Left forelimb (tissue), 1 donor: ENCODE data around the gene CPNE5.

ENCODE experiments used
- DNase-seq: peaks from one replicate; pipeline ENCODE4 v3.0.0-alpha.2; 2018; ENCODE audit warnings: low spot score

Gene CPNE5

DNA sequence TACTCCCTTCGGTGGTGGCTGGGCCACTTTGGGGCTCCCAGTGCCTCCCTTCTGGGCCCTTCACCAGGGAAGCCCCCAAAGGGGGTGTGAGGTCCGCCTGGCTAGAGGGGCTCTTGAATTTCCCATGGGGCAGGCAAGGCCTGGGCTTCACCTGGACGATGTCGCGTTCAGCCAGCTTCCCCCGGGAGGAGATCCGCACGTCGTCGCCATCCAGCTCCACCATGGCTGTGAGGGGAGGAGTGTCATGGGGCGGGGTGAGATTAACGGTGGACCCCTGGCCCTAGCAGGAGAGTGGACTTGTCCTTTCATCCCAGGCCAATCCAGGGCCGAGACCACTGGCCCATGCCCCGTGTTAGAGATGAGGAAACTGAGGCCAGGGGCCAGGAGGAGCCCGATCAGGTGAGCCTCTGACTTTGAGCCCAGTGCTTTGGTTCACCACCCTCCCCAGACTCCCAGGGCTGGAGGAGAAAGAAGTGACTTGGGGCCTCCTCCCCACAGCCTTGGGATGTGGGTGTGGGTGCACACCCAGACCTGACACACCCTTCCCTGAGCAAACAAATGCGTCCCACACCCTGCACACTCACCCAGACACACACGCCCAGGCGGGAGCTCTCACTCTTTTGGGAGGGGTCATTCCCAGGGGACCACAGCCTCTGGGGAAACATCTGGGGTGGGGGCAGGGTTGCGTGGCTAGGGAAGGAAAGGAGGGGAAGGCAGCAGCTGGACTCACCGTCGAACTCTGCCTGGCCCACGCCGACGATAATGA is 95.5 kb downstream of the CPNE5 start:
- no peak for DNase-seq

DNA sequence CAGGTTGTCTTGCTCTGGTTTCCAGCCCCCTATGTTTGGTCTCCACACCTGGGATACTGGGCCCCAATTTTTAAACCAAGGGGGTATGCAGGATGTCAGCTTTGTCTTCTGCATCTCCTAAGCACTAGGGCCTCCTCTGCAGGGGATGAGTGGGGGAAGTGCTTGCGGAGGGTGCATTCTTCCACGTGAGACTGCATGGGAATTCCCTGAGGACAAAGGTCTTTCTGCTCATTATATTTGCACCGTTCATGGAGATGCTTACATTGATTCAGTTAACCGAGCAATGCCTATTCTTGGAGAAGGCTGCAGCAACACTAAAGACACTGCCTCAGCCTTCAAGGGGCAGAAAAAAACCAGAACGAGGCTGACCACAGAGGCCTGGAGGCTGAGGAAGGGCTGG is 96.2 kb downstream of the CPNE5 start:
- DNase-seq: no peak

DNA sequence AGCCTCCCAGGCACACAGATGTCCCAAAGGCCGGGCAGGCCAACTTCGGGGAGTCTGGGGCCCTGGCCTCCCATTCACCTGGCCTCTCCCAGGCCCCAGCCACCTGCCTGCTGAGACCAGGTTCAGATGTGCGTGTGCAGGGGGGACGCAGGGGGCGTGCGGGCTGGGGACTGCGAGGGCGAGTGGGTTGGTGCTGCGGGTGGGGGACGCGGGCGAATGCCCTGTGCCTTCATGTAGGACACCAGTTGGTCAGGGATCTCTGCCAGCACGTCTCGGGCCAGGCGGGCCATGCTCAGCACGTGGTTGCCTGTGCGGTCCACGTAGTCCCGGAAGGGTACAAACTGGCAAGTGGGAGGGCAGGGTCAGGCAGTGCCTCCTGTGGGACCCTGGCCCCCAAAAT is 97.1 kb downstream of the CPNE5 start:
- no peak for DNase-seq

DNA sequence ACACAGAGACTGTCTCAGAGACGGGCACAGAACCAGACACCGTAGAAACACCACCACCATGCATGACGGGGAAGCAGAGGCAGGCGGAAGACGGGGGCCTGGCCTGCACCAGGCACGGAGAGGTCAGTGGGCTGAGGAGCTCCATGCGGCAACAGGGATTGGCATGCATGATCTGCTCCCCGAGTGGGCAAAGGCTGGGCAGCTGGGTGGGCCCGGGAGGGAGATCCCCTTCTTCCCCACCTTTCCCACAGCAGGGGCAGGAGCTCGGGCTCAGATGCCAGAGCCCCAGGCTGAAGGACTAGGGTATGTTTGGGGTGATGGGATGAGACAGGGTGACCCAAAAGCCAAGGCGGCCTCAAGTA is 98.4 kb downstream of the CPNE5 start:
- DNase-seq: no peak

DNA sequence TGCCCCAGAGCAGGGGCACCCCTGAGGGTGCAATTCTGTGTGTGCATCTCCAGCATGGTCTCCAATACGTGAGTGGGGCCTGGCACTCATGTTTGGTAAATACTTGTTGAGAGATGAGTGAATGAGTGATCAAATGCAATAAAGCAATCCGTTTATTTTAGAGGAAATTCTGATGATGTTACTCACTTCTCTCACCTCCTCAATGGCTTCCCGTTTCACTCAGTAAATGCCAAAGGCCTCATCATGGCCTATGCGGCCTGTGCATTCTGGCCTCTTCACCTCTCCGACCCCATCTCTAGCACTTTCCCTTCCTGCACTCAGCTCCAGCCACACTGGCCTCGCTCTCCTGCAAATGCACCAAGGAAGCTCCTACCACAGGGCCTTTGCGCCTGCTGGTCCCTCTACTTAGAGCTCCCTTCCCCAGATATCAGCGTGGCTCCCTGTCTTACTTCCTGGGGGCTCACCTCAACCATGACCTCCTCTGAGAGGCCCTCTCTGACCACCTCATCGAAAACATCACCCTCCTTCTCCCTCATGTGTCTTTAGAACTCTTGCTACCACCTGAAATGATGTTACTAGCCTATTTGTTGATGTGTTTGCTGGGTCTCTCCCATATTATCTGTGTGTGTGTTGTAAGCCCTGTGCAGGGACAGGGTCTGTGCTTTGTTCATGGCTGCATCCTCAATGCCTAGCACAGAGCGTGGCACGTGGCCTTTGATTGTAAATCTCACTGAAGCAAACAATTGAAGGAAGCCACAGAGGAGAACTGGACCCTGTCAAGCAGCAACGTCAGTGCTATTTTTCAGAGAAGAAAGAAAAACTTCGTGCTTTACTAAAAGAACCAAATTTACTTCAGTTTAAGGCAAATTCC is 99.1 kb downstream of the CPNE5 start:
- DNase-seq: no peak

DNA sequence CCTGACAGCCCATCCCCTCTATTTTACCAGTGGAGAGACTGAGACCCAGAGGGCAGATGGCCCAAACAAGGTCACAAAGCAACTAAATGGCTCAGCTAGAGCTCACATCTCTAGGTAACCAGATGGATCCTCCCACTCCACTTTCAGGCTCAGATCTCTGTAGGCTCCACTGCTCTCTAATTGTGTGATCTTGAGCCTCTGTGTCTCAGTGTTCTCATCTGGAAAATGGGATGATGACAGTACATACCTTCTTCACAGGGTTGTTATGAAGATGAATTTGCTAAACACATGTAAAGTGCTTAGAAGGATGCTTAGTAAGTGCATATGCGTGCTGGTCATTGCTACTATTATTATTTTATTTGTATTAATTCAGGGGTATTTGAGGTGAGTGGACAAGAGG is 101.1 kb downstream of the CPNE5 start:
- DNase-seq: no peak

DNA sequence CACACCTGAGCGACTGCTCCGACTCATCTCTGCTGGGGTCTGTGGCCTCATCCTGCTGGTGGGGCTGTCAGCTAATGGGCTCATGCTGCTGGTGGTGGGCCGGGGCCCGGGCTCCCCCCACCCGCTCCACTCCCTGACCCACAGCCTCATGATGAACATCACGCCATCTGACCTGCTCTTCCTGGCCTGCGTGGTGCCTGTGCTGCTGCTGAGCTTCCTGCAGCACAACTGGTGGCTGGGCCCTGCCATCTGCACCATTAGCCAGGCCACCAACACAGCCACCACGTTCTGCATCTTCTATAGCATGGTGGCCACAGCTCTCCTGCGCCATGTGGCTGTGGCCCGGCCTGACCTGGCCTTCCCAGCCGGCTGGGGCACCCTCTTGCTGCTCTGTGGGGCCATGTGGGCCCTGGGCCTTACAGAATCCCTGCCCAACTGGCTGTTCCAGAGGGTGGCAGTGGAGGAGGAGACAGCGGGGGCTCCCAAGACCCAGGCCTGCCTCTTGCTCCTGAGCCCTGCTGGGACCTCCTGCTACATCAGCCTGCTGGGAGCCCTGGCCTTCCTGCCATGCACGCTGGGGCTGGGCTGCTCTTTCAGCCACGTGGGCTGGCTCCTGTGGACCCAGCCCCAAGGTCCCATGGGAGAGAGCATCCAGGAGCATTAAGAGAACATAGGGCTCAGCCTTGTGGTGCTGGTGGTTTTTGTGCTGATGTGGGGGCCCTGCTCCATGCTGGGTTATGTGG is 102.0 kb downstream of the CPNE5 start:
- DNase-seq: no peak

DNA sequence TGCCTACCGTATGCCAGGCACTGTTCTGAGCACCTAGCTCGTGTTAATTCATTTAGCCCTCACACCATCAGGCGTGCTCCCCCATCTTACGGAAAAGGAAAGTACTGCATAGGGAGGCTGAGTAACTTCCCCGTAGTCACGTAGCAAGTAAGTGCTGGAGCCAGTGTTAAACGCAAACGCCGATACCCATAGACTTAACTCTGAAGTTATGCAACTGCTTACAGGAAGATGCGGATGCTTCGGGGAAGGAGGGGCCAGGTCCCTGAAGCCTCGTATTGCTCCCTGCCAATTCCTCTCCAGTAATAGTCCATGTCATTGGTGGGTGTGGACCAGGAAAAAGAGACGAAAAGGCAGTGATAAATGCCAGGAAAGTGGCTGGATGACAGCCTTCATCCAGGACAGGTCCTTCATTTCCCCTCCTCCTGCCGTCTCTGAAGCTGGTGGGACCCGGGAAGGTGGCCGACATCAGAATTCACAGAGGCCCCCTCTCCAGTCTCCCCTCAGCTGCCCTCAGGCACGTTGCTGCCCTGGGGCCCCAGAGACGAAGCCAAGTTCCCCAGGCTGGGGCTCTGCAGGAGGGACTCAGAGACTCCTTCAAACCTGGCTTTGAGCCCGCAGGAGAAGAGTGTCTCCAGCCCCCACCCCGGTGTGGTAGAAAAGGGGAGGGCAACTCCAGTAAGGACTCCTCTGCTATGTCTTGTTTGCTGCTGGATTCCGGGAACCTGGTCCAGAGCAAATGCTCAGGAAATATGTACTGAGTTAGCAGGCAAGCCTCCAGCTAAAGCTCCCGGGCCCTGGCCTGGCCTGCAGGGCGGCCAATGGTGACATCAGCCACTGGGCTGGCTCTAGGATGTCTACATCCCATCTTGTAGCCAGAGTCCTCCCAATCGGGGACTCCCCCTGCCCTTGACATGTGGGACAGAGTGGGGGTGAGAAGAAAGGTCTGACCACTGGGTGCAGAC is 103.9 kb downstream of the CPNE5 start:
- DNase-seq: peak; percentile 89

DNA sequence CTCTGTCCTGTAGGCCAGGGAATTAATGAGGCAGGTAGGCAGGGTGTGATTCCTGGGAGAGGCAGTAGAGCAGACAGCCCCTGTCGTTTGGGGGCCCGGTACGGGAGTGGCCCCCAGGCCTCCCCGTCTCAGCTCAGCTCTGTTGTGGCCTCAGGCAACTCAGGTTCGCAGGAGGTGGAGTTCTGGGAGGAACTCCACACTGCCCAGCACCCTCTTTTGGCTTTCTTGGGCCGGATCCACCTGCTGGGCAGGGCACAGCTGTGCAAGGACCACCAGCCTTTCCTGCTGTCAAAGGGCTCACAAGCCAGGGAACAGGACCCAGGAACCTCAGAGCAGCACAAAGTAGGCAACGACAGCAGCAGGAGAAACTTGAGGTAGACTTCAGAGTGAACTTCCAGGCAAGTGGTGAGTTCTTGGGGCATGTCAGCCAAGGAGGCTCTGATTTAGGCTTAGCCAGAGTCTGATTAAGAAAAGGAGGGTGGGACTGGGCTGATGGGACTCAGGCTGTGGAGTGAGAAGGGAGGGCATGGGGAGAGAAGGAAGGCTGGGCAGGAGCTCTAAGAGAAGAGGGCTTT is 104.7 kb downstream of the CPNE5 start:
- DNase-seq: no peak

DNA sequence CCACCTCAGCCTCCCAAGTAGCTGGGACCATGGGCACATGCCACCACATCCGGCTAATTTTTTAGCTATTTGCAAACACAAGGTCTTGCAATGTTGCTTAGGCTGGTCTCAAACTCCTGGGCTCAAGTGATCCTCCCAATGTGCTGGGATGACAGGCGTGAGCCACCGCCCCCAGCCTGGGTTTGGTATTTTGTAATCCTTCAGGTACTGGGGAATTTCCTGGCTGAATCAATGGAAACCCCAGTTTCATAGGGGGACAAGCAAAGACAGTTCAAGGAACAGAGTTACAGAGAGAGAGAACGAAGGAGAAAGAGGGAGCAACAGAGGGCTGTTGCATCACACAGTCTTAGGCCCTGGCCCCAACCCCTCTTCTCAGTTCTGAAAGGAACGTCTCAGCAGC is 105.9 kb downstream of the CPNE5 start:
- no peak for DNase-seq

DNA sequence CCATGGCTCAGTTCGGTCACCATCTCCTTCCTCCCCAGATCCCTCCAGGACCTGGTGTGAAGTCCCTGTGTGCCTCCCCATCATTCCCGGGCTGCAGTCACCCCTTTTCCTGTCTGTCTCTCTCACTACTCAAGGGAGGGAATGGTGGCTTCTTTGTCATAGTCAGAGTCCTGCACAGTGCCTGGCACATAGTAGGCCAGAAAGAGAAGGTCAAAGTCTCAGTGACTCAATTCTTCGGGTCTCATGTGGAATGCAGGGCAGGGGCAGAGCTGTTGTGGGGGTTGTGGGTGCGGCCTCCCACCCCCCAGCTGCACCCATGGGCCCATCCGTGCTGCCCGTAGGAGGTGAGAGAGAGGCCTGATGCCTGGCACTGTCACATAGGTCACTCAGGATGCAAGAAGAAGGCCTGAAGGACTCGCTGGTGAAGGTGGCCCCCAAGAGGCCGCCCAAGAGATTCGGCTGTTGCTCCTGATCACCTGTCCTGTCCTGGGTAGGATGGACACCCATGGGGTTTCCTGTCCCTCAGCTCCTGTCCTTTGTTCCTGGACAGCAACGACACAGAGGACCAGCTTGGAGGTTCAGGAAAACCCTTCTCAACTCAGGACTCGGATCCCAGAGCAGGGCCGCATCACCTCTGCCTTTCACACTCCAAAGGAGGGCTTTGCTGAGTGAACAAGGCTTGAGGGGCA is 107.5 kb downstream of the CPNE5 start:
- no peak for DNase-seq

DNA sequence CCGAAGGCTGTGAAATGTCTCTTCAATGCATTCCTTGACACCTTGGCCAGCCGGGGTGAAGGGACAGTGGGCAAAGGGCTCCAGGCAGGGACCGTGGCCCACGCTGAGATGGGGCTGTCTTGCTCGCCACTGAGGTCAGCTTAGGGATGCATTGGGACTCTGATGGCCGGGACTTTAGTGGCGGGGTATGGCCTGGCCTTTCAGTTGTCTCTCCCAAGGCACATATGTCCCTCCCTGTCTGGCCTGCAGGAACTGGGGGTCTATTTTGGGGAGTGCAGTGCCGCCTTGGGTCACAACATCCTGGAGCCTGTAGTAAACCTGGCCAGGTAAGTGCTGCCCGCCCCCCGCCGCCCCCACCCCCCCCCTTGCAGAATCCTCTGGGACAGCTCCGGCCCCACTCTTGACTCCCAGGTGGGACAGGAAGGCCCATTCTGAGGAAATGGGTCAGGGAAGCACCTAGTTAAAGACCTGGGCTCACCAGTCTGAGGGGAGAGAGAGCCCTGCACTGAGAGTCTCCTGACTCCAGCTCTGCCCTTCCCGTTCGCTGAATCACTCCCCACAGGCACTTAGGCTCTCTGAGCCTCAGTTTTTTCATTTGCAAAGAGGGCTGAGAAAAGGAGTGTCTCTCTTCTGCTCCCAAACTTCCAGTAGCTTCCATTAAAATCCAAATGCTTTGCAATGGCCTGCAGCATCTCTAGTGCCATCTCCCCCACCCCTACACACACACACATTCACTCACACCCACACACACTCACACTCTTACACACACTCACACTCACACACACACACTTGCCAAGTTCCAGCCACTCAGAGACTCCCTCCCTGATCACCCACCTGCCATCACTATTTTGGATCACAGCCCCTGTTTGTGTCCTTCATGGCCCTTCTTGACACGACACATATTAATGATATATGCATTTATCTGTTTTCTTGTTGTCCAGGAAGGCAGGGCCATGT is 108.5 kb downstream of the CPNE5 start:
- no peak for DNase-seq

DNA sequence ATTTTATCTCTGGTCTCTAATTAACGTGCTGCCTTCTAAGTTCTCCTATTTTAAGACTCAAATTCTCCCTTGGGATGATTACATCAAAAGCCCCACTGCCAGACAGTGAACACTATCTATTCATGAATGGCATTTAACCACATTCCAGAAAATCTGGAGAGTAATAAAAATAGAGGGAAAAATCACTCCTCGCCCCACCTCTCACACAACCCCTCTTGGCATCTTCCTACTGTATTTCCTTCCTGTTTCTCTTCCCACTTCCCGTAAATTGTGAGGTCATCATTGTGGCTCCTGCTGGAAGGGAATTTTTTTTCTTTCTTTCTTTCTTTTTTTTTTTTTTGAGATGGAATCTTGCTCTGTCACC is 110.1 kb downstream of the CPNE5 start:
- DNase-seq: no peak

DNA sequence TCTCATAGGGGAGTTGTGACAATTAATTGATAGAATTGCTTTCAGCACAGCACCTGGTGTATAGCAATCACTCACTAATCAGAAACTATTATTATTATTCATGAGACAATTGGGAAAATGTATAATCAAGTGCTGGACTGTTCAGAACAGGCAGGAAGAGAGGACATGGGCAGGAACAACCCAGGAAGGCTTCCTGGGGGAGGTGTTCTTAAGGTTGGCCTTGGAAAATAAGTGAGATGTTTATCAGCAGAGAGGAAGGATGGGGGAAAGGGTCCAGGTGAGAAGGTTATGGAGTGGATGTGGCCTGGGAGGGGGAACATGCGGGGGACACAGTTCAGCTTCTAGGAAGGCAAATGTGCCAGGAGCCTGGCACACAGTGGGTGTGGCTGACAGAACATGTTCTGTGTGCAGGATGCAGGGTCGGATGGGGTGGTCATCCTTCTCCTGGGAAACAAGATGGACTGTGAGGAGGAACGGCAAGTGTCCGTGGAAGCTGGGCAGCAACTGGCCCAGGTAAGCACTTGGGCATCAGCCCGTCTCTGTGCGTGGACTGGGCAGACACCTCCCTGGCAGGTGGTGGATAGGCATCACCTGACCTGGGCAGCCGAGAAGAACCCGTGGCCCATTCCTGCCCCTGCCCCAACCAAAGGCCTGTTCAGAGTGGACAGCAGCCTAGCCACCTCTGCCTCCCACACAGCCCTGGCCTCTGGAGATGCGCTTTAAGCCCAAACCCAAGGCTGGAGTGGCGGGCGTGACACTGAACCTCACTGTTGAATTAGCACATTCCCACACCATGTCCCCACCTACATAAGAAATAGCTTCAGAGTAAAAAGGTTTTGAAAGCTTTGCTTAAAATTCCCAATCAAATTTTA is 110.7 kb downstream of the CPNE5 start:
- no peak for DNase-seq

DNA sequence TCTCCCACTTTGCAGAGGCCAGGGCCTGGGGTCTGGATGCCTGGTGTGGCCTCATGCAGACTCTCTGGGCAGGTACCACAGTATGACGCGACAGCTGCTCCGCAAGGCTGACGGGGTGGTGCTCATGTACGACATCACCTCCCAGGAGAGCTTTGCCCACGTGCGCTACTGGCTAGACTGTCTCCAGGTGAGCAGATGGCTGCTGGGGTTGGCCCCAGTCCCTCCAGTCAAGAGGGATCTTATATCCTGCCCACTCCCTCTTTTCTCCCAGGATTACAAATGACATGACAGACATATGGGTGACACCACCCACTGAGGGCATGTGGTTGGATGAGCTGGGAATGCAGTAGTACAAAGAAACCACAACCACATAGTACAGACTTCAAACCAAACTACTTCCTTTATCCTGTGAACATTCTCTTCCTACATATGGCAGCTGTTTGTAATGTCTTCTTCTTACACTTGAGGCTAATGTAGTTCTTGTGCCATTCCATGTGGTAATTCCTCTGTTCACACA is 111.7 kb downstream of the CPNE5 start:
- no peak for DNase-seq

DNA sequence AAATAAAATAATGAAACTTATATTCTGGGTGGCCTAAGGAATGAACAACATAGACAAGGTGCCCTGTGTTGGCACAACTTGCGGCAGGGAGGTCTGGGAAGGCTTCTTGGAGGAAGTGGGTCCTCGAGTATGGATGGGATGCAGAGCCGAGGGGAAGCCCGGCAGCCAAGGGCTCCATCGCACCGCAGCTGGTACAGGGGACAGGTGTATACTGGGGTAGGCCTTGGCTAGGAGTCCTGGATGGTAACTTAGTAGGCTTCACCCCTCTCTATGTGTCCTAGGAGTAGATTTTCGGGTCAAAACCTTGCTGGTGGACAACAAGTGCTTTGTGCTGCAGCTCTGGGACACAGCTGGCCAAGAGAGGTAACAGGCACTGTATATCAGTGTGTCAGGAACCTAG is 113.7 kb downstream of the CPNE5 start:
- no peak for DNase-seq

DNA sequence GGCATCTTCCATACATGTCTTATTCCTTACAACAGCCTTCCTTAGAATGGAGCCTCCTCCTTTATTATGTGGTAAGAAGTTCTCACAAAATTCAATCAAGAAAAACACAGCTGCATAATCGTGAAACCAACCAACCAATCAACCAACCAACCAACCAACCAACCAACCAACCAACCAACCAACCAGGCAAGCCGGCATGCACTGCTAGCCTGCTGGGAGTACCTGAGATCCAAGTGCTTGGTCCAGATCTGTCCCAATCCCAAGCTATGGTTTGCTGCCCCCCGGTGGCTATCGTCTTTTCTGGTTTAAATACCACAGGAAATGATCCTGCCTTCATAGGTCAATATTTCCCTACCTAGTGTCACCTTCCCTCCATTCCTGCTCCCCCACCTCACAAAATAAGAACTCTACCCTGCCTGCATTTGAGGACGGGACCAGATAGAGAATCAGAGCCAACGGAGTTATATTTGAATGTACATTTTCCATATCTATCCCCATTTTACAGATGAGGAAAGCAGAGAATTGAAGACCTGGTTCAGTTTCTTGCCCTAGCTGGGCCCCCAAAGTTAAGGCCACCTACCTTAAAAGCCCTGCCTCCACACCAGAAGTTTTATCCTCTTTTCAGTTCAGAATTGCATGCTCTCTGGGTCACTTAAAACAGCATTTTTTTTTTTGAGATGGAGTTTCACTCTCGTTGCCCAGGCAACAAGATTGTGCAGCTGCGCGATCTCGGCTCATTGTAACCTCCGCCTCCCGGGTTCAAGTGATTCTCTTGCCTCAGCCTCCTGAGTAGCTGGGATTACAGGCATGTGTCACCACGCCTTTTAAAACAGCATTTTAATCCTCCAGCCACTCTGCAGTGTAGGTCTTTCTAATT is 114.5 kb downstream of the CPNE5 start:
- DNase-seq: no peak
